Neutrophil (primary cell): ENCODE data around the gene CACNA2D3.

Source experiments
- H3K27ac ChIP-seq: fragments of 200-600 bp; sonication (generic); 2 replicates; pipeline ENCODE4 v1.5.1; 2016; ENCODE audit warnings: mild to moderate bottlenecking, moderate library complexity
- H3K27me3 ChIP-seq: fragments of 200-600 bp; sonication (generic); 2 replicates; pipeline ENCODE4 v1.6.0; 2016; ENCODE audit warnings: mild to moderate bottlenecking
- H3K36me3 ChIP-seq: fragments of 200-600 bp; sonication (generic); 2 replicates; pipeline ENCODE4 v1.5.1; 2017
- H3K4me1 ChIP-seq, 2 experiments: fragments of 200-600 bp in 1 of 2; sonication (generic) in 1 of 2; 1 replicate in 1 of 2; 2 replicates in 1 of 2; pipeline versions ENCODE4 v1.5.1 to v1.6.1; 2013 to 2016; ENCODE audit warnings: low read depth in 1 of 2, low read length in 1 of 2, mild to moderate bottlenecking in 1 of 2, moderate library complexity in 1 of 2; ENCODE audit not compliant: control insufficient read depth in 1 of 2, insufficient read depth in 1 of 2
- H3K4me3 ChIP-seq, 2 experiments: fragments of 200-600 bp in 1 of 2; sonication (generic) in 1 of 2; 1 replicate in 1 of 2; 2 replicates in 1 of 2; pipeline ENCODE4 v1.5.1; 2013 to 2016; ENCODE audit warnings: low read depth in 1 of 2, low read length in 1 of 2, mild to moderate bottlenecking in 1 of 2, moderate library complexity in 1 of 2
- H3K9me3 ChIP-seq: fragments of 200-600 bp; sonication (generic); 2 replicates; pipeline ENCODE4 v1.5.1; 2016
- CTCF ChIP-seq: fragments of 200-600 bp; sonication (generic); IDR thresholded peaks from 2 replicates; pipeline ENCODE4 v1.5.1; 2016; ENCODE audit warnings: antibody characterized with exemption

Gene CACNA2D3

GRCh38 chr3:54344601-54345231 lies 222.4 kb downstream of the CACNA2D3 start:
- H3K27ac ChIP-seq, result no peak overlapping the region
- H3K4me3 ChIP-seq, result no peak overlapping the region
- no peaks in the 10 kb centered on the region for H3K9me3 ChIP-seq
- H3K27me3 ChIP-seq, result peaks cover 22% of the 10 kb centered on the region
- H3K4me1 ChIP-seq, result no peaks in the 10 kb centered on the region
- H3K36me3 ChIP-seq, result no peaks in the 10 kb centered on the region
- no peak for TF ChIP-seq CTCF

DNA sequence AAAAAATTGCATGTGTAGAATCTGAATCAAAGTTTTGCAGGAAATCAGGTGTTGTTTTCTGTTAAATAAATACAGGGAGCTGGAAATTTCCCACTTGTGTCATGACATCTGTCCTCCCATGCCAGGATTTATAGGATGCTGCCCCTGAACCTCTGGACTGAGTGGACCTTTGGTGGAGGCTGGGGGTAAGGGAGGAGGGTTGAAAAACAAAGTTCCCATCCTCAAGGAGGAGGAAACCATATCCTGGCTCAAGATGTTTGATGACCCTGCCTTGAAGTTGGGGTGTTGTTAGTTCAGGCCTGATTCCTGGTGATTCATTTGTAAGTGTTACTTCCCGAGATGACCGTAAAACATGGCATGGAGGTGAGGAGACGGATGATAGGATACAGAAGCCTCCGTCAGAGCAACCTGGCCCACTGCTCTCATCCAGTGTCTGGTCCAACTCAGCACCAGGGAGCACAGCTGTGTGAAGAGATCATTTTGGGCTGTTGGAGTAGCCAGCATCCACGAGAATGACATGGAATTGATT lies 223.6 kb downstream of the CACNA2D3 start:
- TF ChIP-seq CTCF, result no peak
- Histone ChIP-seq H3K27me3 (peaks cover 22% of the 10 kb centered on the region), H3K27ac (no peak overlapping the region), H3K36me3 (no peaks in the 10 kb centered on the region), H3K4me3 (no peak overlapping the region), H3K4me1 (no peaks in the 10 kb centered on the region), H3K9me3 (no peaks in the 10 kb centered on the region)

- H3K4me1 ChIP-seq, result no peaks in the 10 kb centered on the region
- H3K4me3 ChIP-seq, result no peak overlapping the region
- H3K36me3 ChIP-seq, result no peaks in the 10 kb centered on the region
- H3K9me3 ChIP-seq, result no peaks in the 10 kb centered on the region
- H3K27me3 ChIP-seq, result peaks cover 16% of the 10 kb centered on the region
- no peak for TF ChIP-seq CTCF
- H3K27ac ChIP-seq, result no peak overlapping the region
Measured at GRCh38 chr3:54347060-54347459, 224.7 kb downstream of the CACNA2D3 start.

- no peaks in the 10 kb centered on the region for H3K9me3 ChIP-seq
- H3K4me3 ChIP-seq, result no peak overlapping the region
- peaks cover 8% of the 10 kb centered on the region for H3K27me3 ChIP-seq
- no peak for TF ChIP-seq CTCF
- no peaks in the 10 kb centered on the region for H3K4me1 ChIP-seq
- no peaks in the 10 kb centered on the region for H3K36me3 ChIP-seq
- no peak overlapping the region for H3K27ac ChIP-seq
Measured at GRCh38 chr3:54347933-54348332, 225.6 kb downstream of the CACNA2D3 start.

DNA sequence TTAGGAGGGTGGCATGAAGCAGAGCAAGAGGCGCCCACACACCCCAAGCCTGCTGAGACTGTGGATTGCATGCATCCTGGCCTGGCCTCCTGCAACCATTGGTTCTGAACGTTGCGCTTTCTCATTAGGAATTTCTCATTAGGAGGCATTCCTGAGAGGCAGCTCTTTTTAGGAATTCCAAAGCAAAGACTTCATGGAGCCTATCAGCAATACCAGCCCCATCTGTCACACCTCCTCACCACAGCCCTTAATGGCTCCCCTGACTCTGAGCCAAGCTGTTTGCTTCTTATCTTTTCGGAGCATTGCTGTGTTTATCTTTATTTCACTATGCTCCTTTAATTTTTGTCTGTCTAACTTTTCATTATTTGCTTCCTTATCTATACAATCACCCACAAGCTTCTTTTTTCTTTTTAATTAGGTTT lies 226.9 kb downstream of the CACNA2D3 start:
- Histone ChIP-seq H3K36me3 (no peaks in the 10 kb centered on the region), H3K9me3 (no peaks in the 10 kb centered on the region), H3K4me1 (no peaks in the 10 kb centered on the region), H3K4me3 (no peak overlapping the region), H3K27me3 (no peaks in the 10 kb centered on the region), H3K27ac (no peak overlapping the region)
- no peak for TF ChIP-seq CTCF
